AG09309 (cell line): ENCODE data around the gene COIL.

Experiments
- DNase-seq: peaks from one replicate; pipeline ENCODE4 v3.0.0-alpha.2; 2010; ENCODE audit warnings: low read depth
- H3K4me3 ChIP-seq: 2 replicates; pipeline ENCODE4 v1.5.1; 2011; ENCODE audit warnings: mild to moderate bottlenecking, low read depth, low read length, moderate library complexity; ENCODE audit not compliant: control insufficient read depth
- TF ChIP-seq, protein P1 (sequence below): IDR thresholded peaks from 2 replicates; pipeline ENCODE4 v1.5.1; 2011; ENCODE audit warnings: mild to moderate bottlenecking, low read depth, low read length, inconsistent platforms; ENCODE audit not compliant: insufficient read depth, control insufficient read depth; ENCODE audit errors: missing control alignments

Gene COIL, protein sequence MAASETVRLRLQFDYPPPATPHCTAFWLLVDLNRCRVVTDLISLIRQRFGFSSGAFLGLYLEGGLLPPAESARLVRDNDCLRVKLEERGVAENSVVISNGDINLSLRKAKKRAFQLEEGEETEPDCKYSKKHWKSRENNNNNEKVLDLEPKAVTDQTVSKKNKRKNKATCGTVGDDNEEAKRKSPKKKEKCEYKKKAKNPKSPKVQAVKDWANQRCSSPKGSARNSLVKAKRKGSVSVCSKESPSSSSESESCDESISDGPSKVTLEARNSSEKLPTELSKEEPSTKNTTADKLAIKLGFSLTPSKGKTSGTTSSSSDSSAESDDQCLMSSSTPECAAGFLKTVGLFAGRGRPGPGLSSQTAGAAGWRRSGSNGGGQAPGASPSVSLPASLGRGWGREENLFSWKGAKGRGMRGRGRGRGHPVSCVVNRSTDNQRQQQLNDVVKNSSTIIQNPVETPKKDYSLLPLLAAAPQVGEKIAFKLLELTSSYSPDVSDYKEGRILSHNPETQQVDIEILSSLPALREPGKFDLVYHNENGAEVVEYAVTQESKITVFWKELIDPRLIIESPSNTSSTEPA

DNA sequence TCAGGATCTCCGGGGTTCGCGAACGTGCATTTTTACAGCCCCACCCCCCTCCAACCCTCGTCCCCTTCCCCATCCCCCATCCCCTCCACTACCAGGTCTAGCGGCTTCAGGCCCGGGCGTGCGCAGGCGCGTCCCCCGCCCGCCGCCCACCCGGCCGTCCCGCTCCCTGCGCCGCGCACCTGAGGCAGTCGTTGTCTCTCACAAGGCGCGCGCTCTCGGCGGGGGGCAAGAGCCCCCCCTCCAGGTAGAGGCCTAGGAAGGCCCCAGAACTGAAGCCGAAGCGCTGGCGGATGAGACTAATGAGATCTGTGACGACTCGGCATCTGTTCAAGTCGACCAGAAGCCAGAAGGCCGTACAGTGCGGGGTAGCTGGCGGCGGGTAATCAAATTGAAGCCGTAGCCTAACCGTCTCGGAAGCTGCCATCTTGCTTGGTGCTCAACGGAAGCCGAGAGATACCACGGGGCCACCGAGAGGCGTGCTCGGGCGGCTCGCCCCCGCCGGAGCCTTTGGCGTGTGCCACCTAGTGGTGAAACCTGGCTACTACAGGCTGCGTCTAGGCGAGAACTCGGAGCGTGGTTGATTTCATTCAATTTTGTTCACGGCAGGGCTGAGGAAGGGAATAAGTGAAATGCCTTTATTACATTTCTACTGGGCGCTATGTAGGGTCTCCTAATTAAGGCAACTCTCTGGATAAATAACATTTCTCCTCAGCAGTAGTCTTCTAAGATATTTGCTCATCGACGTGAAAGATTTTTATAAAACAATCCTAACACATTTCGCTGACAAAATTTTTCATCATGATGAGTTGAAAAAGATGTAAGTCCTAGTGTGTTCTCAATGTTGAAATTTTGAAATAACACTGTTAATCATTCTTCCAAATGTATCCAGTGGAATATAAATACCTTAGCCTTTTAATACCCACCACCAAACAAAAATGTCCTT lies at the start of gene COIL:
Gene COIL, minus strand, starts transcription at position 455 of the 943 bp plus-strand sequence. Its CDS starts 31 bp downstream, at position 424.
- DNase-seq = peak; percentile 61
- TF ChIP-seq, protein P1, sequence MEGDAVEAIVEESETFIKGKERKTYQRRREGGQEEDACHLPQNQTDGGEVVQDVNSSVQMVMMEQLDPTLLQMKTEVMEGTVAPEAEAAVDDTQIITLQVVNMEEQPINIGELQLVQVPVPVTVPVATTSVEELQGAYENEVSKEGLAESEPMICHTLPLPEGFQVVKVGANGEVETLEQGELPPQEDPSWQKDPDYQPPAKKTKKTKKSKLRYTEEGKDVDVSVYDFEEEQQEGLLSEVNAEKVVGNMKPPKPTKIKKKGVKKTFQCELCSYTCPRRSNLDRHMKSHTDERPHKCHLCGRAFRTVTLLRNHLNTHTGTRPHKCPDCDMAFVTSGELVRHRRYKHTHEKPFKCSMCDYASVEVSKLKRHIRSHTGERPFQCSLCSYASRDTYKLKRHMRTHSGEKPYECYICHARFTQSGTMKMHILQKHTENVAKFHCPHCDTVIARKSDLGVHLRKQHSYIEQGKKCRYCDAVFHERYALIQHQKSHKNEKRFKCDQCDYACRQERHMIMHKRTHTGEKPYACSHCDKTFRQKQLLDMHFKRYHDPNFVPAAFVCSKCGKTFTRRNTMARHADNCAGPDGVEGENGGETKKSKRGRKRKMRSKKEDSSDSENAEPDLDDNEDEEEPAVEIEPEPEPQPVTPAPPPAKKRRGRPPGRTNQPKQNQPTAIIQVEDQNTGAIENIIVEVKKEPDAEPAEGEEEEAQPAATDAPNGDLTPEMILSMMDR = peak; percentile 97
- peak within 1 kb of the TSS; percentile 72 for H3K4me3 ChIP-seq

DNA sequence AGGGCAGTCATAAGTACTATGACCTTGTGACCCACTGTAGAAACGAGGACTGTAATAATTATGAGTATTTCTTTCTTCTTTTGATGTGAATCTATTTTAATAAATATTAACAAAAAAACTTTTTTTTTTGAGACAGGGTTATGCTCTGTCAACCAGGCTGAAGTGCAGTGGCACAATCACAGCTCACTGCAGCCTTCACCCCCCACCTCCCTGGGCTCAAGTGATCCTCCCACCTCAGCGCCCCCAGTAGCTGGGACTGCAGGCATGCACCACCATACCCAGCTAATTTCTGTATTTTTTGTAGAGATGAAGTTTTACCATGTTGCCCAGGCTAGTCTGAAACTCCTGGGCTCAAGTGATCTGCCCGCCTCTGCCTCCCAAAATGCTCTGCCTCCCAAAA lies 49.6 kb upstream of the COIL start:
- no peak for DNase-seq
- no peak overlapping the region for H3K4me3 ChIP-seq
- TF ChIP-seq, protein P1 = no peak

DNA sequence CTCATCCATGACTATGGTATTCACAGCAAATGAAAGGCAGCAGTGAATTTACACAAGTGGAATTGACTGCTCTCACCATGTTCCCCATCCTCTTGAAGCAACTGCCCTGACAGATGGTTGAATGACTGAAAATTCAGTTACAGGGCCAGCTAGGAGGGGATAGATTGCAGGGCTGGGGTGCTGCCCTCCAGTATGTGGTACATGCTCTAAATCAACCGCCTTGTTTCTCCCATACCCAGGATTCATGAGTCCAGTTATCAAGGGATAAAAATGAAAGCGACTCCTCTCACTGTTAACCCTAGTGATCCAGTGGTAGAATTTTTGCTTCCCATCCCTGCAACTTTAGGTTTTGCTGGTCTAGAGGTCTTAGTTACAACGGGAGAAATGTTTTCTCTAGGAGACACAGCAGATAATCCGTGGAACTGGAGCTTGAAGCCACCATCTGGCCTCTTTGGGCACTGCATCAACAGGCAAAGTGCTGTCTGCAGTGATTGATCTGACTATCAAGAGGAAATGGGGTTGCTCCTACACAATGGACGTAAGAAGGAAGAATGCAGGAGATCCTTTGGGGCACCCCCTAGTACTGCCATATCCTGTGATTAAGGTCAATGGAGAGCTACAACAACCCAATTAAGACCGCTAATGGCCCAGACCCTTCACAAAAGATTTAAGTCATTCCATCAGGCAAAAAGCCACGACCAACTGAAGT lies 49.0 kb upstream of the COIL start:
- TF ChIP-seq, protein P1 = peak; percentile 80
- peak; percentile 7 for DNase-seq
- no peak overlapping the region for H3K4me3 ChIP-seq

DNA sequence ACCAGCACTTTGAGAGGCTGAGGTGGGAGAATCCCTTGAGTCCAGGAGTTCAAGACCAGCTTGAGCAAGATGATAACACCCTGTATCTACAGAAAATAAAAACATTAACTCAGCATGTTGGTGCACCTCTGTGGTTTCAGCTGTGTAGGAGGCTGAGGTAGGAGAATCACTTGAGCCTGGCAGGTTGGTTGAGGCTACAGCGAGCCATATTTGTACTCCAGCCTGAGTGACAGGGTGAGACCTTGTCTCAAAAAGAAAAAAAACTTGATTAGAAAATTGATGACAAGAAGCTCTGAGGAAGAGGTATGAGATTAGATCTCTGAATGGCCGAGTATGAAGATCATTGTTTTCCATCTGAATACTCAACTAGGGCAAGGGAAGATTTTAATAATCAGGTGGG lies 48.1 kb upstream of the COIL start:
- TF ChIP-seq, protein P1 = no peak
- no peak overlapping the region for H3K4me3 ChIP-seq
- no peak for DNase-seq

DNA sequence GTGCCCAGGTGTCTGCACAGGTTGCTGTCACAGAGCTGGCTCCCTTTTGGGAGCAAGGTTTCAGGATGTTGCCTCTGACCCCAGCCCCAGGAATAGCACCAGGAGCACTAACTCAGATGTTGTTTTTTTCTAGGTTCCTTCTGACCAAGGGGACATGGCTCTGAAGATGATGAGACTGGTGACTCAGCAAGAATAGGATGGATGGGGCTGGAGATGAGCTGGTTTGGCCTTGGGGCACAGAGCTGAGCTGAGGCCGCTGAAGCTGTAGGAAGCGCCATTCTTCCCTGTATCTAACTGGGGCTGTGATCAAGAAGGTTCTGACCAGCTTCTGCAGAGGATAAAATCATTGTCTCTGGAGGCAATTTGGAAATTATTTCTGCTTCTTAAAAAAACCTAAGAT lies 45.2 kb upstream of the COIL start:
- DNase-seq = no peak
- no peak overlapping the region for H3K4me3 ChIP-seq
- TF ChIP-seq, protein P1 = no peak
